ENCODE results near the gene RNF144A.
A peak's percentile ranks its signal among the peaks of the same experiment; 100 is the strongest.

Gene RNF144A

GRCh38 chr2:6967301-6967700, 50.1 kb downstream of the RNF144A start:
- no peak for TF ChIP-seq CTCF (IDR thresholded peaks at IDR 0.05; ENCODE audit: insufficient read depth, low read depth, low read length, missing control alignments)
- H3K4me3 ChIP-seq (ENCODE audit: low read depth, low read length) = no peak overlapping the region
- DNase-seq (ENCODE audit: low read depth) = no peak

- peak; percentile 19 for DNase-seq (ENCODE audit: low read depth)
- no peak for TF ChIP-seq CTCF (IDR thresholded peaks at IDR 0.05; ENCODE audit: insufficient read depth, low read depth, low read length, missing control alignments)
- no peak overlapping the region for H3K4me3 ChIP-seq (ENCODE audit: low read depth, low read length)
Measured at GRCh38 chr2:6968319-6969100, 51.3 kb downstream of the RNF144A start.

GRCh38 chr2:6970551-6970950, 53.3 kb downstream of the RNF144A start:
- H3K4me3 ChIP-seq (ENCODE audit: low read depth, low read length) = no peak overlapping the region
- no peak for TF ChIP-seq CTCF (IDR thresholded peaks at IDR 0.05; ENCODE audit: insufficient read depth, low read depth, low read length, missing control alignments)
- no peak for DNase-seq (ENCODE audit: low read depth)

GRCh38 chr2:6970976-6971480, 53.8 kb downstream of the RNF144A start:
- TF ChIP-seq CTCF (IDR thresholded peaks at IDR 0.05; ENCODE audit: insufficient read depth, low read depth, low read length, missing control alignments) = no peak
- no peak overlapping the region for H3K4me3 ChIP-seq (ENCODE audit: low read depth, low read length)
- no peak for DNase-seq (ENCODE audit: low read depth)

GRCh38 chr2:6971502-6971901, 54.3 kb downstream of the RNF144A start:
- no peak for TF ChIP-seq CTCF (IDR thresholded peaks at IDR 0.05; ENCODE audit: insufficient read depth, low read depth, low read length, missing control alignments)
- H3K4me3 ChIP-seq (ENCODE audit: low read depth, low read length) = no peak overlapping the region
- no peak for DNase-seq (ENCODE audit: low read depth)

- no peak overlapping the region for H3K4me3 ChIP-seq (ENCODE audit: low read depth, low read length)
- no peak for TF ChIP-seq CTCF (IDR thresholded peaks at IDR 0.05; ENCODE audit: insufficient read depth, low read depth, low read length, missing control alignments)
- no peak for DNase-seq (ENCODE audit: low read depth)
Measured at GRCh38 chr2:6972067-6972710, 55.0 kb downstream of the RNF144A start.

Measured in GM12865 (cell line).